H1 (cell line): ENCODE data around the gene NFATC4. TPM values are rescaled to one million over a fixed set of nuclear protein-coding genes. Genes with fewer than 3 reads are reported as not detected.

Experiments
- USF2 ChIP-seq: IDR thresholded peaks from 2 replicates; pipeline ENCODE4 v1.6.1; 2011; ENCODE audit warnings: low read length, improper control_type of control experiment
- polyA plus RNA-seq, 7 experiments: library from polyadenylated mRNA; depleted of rRNA in 3 of 7; stranded (reverse) in 5 of 7; unstranded in 2 of 7; fragments of >200 nt in 5 of 7; fragments of 200-250 nt in 2 of 7; gene quantifications; 1 replicate in 5 of 7; 2 replicates in 1 of 7; 4 replicates in 1 of 7; pipeline versions ENCODE4 v1.2.1 to v1.2.3, GENCODE V29; 2011 to 2013; ENCODE audit warnings: missing spikeins in 2 of 7, mixed read lengths in 2 of 7
- total RNA-seq: library from RNA; stranded (reverse); fragmentation: NEBNext Ultra II Directional; extraction: Animal tissue kit (Norgen Biotek cat#: 25700); gene quantifications from 2 replicates; pipeline ENCODE4 v1.2.1, GENCODE V29; 2021
- TF ChIP-seq, protein P1 (sequence below): fragments of 300-600 bp; sonication (generic); IDR thresholded peaks from 2 replicates; pipeline ENCODE4 v1.7.1; 2012; ENCODE audit warnings: low read length, moderate library complexity, mild to moderate bottlenecking, inconsistent platforms; ENCODE audit not compliant: insufficient replicate concordance

NFATC4 gene
- total and polyA plus RNA-seq, 2 of the 8 experiments (the other 6 are each of a cell fraction or from before 2014, with no cell fraction given), result 47.3 to 50.3 TPM

DNA sequence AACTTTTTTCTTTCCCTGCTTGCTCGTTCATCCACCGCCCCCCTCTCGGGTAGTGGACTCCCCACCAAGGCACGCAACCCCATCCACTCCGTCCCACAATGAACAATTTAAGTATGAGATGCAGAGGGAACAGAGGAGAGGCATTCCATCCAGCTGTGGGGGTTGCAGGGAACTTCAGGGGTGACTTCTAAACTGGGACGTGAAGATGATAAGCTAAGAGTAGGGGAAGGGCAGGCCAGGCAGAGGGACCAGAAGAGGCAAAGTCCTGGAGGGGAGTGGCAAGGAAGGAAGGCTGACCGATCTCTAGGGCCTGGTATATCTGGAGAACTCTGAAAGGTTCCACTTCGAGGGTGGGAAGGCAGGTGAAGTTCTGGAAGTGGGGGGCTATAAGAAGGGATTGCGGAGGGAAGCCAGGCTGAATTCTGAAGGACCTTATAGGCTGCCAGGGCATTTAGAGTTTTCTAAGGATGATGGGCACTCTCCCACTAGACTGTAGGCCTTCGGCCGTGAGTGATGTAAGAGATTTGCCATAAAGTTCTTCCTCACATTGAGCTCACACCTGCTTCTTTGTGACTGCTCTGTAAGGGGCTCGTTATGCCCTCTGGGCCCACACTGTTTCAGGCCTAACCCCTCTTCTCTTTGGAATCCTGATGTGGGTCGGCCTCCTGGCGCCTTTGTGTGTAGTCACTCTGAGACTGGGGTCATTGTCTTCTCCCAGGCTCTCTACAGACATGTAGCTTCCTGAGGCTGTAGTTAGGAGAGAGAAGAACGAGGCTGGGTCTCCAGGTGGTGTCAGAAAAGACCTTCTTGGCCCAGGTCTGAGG lies 12.1 kb downstream of the NFATC4 start (continued):
- TF ChIP-seq, protein P1, sequence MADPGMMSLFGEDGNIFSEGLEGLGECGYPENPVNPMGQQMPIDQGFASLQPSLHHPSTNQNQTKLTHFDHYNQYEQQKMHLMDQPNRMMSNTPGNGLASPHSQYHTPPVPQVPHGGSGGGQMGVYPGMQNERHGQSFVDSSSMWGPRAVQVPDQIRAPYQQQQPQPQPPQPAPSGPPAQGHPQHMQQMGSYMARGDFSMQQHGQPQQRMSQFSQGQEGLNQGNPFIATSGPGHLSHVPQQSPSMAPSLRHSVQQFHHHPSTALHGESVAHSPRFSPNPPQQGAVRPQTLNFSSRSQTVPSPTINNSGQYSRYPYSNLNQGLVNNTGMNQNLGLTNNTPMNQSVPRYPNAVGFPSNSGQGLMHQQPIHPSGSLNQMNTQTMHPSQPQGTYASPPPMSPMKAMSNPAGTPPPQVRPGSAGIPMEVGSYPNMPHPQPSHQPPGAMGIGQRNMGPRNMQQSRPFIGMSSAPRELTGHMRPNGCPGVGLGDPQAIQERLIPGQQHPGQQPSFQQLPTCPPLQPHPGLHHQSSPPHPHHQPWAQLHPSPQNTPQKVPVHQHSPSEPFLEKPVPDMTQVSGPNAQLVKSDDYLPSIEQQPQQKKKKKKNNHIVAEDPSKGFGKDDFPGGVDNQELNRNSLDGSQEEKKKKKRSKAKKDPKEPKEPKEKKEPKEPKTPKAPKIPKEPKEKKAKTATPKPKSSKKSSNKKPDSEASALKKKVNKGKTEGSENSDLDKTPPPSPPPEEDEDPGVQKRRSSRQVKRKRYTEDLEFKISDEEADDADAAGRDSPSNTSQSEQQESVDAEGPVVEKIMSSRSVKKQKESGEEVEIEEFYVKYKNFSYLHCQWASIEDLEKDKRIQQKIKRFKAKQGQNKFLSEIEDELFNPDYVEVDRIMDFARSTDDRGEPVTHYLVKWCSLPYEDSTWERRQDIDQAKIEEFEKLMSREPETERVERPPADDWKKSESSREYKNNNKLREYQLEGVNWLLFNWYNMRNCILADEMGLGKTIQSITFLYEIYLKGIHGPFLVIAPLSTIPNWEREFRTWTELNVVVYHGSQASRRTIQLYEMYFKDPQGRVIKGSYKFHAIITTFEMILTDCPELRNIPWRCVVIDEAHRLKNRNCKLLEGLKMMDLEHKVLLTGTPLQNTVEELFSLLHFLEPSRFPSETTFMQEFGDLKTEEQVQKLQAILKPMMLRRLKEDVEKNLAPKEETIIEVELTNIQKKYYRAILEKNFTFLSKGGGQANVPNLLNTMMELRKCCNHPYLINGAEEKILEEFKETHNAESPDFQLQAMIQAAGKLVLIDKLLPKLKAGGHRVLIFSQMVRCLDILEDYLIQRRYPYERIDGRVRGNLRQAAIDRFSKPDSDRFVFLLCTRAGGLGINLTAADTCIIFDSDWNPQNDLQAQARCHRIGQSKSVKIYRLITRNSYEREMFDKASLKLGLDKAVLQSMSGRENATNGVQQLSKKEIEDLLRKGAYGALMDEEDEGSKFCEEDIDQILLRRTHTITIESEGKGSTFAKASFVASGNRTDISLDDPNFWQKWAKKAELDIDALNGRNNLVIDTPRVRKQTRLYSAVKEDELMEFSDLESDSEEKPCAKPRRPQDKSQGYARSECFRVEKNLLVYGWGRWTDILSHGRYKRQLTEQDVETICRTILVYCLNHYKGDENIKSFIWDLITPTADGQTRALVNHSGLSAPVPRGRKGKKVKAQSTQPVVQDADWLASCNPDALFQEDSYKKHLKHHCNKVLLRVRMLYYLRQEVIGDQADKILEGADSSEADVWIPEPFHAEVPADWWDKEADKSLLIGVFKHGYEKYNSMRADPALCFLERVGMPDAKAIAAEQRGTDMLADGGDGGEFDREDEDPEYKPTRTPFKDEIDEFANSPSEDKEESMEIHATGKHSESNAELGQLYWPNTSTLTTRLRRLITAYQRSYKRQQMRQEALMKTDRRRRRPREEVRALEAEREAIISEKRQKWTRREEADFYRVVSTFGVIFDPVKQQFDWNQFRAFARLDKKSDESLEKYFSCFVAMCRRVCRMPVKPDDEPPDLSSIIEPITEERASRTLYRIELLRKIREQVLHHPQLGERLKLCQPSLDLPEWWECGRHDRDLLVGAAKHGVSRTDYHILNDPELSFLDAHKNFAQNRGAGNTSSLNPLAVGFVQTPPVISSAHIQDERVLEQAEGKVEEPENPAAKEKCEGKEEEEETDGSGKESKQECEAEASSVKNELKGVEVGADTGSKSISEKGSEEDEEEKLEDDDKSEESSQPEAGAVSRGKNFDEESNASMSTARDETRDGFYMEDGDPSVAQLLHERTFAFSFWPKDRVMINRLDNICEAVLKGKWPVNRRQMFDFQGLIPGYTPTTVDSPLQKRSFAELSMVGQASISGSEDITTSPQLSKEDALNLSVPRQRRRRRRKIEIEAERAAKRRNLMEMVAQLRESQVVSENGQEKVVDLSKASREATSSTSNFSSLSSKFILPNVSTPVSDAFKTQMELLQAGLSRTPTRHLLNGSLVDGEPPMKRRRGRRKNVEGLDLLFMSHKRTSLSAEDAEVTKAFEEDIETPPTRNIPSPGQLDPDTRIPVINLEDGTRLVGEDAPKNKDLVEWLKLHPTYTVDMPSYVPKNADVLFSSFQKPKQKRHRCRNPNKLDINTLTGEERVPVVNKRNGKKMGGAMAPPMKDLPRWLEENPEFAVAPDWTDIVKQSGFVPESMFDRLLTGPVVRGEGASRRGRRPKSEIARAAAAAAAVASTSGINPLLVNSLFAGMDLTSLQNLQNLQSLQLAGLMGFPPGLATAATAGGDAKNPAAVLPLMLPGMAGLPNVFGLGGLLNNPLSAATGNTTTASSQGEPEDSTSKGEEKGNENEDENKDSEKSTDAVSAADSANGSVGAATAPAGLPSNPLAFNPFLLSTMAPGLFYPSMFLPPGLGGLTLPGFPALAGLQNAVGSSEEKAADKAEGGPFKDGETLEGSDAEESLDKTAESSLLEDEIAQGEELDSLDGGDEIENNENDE, result no peak
- no peak for TF ChIP-seq USF2
